Ascending aorta (tissue), 2 donors: Measurements from ENCODE around the gene B3GNT3. TPM values are rescaled to one million over a fixed set of nuclear protein-coding genes. Genes with fewer than 3 reads are reported as not detected.

ENCODE experiments used
- DNase-seq, 2 donors: peaks; one replicate each; pipeline ENCODE4 v3.0.0-alpha.2; 2019; ENCODE audit warnings: low spot score in 2 of 2
- H3K27ac ChIP-seq, 2 donors: fragments of 200-600 bp; sonication (generic); one replicate each; pipeline ENCODE4 v1.5.1; 2016 to 2017; ENCODE audit warnings: mild to moderate bottlenecking in 1 of 2
- H3K27me3 ChIP-seq: fragments of 200-600 bp; sonication (generic); one replicate; pipeline ENCODE4 v1.5.1; 2017
- H3K36me3 ChIP-seq, 2 donors: fragments of 200-600 bp; sonication (generic); one replicate each; pipeline ENCODE4 v1.5.1; 2016
- H3K4me1 ChIP-seq, 2 donors: fragments of 200-600 bp; sonication (generic); one replicate each; pipeline ENCODE4 v1.5.1; 2016 to 2017; ENCODE audit warnings: mild to moderate bottlenecking in 1 of 2
- H3K4me3 ChIP-seq, 2 donors: fragments of 200-600 bp; sonication (generic); one replicate each; pipeline ENCODE4 v1.5.1; 2016 to 2017; ENCODE audit warnings: mild to moderate bottlenecking in 1 of 2
- H3K9me3 ChIP-seq, 2 donors: fragments of 200-600 bp; sonication (generic); one replicate each; pipeline ENCODE4 v1.5.1; 2016
- intact Hi-C: fragments of 100-400 bp; cut with DNase I; formaldehyde crosslinking; loops from one replicate; pipeline ENCODE4 v1.15.1; 2023
- total RNA-seq: library from RNA; depleted of rRNA; stranded (reverse); fragments of >200 nt; gene quantifications from one replicate; pipeline ENCODE4 v1.1.0, GENCODE V29; 2016
- TF ChIP-seq, protein P1 (sequence below), 3 experiments: fragments of 200-600 bp in 2 of 3; fragments of 450-650 bp in 1 of 3; sonication (generic) in 2 of 3; IDR thresholded peaks; one replicate each; pipeline ENCODE4 v1.5.1; 2016 to 2019; ENCODE audit warnings: antibody characterized with exemption in 3 of 3, mild to moderate bottlenecking in 1 of 3, moderate library complexity in 1 of 3

B3GNT3 gene, protein sequence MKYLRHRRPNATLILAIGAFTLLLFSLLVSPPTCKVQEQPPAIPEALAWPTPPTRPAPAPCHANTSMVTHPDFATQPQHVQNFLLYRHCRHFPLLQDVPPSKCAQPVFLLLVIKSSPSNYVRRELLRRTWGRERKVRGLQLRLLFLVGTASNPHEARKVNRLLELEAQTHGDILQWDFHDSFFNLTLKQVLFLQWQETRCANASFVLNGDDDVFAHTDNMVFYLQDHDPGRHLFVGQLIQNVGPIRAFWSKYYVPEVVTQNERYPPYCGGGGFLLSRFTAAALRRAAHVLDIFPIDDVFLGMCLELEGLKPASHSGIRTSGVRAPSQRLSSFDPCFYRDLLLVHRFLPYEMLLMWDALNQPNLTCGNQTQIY
- 0.64 TPM for total RNA-seq

DNA sequence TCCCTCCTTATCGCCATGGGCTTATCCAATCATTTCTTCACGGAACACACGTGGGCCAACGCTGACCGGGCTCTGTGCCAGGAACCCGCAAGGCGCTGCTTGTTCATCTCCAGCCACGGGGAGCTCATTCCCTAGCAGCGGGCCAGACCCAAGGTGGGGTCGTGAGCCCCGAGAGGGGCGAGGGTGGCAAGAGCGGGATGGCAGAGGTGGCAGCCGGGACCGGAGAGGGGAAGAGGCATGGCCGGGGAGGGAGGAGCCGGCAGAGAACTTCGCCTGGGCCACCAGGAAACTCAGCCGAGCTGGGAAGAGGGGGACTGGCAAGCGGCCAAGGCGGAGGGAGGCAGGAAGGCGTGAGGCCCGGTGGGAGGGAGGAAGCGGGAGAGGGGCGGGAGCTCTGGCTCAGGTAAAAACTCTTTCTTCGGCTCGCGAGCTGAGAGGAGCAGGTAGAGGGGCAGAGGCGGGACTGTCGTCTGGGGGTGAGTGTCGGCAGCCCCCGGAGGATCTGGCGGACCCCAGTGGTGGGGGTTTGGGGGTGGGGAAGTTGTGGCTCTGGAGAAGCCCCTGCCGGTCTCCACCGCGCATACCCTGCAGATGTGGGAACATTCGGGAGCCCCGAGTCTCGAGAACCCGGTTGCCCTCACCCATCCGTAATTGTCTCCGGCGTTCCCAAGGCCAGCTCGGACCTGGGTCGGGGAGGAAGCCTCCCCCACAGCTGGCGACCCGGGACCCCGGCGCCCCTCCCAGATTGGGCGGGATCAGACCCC, at the start of gene B3GNT3:
Gene B3GNT3, plus strand, starts transcription at position 408 of the 764 bp plus-strand sequence. CDS start 12,670 bp downstream, outside the sequence.
- no peaks in the 10 kb centered on the region for H3K36me3 ChIP-seq
- no peaks in the 10 kb centered on the region for H3K4me1 ChIP-seq
- no peaks in the 10 kb centered on the region for H3K27me3 ChIP-seq
- H3K4me3 ChIP-seq = no peak within 1 kb of the TSS
- H3K27ac ChIP-seq = no peak within 1 kb of the TSS
- no peaks in the 10 kb centered on the region for H3K9me3 ChIP-seq
- no peak for DNase-seq
- intact Hi-C loops = no loop called here
- TF ChIP-seq, protein P1, sequence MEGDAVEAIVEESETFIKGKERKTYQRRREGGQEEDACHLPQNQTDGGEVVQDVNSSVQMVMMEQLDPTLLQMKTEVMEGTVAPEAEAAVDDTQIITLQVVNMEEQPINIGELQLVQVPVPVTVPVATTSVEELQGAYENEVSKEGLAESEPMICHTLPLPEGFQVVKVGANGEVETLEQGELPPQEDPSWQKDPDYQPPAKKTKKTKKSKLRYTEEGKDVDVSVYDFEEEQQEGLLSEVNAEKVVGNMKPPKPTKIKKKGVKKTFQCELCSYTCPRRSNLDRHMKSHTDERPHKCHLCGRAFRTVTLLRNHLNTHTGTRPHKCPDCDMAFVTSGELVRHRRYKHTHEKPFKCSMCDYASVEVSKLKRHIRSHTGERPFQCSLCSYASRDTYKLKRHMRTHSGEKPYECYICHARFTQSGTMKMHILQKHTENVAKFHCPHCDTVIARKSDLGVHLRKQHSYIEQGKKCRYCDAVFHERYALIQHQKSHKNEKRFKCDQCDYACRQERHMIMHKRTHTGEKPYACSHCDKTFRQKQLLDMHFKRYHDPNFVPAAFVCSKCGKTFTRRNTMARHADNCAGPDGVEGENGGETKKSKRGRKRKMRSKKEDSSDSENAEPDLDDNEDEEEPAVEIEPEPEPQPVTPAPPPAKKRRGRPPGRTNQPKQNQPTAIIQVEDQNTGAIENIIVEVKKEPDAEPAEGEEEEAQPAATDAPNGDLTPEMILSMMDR (IDR thresholded peaks at IDR 0.05) = no peak

DNA sequence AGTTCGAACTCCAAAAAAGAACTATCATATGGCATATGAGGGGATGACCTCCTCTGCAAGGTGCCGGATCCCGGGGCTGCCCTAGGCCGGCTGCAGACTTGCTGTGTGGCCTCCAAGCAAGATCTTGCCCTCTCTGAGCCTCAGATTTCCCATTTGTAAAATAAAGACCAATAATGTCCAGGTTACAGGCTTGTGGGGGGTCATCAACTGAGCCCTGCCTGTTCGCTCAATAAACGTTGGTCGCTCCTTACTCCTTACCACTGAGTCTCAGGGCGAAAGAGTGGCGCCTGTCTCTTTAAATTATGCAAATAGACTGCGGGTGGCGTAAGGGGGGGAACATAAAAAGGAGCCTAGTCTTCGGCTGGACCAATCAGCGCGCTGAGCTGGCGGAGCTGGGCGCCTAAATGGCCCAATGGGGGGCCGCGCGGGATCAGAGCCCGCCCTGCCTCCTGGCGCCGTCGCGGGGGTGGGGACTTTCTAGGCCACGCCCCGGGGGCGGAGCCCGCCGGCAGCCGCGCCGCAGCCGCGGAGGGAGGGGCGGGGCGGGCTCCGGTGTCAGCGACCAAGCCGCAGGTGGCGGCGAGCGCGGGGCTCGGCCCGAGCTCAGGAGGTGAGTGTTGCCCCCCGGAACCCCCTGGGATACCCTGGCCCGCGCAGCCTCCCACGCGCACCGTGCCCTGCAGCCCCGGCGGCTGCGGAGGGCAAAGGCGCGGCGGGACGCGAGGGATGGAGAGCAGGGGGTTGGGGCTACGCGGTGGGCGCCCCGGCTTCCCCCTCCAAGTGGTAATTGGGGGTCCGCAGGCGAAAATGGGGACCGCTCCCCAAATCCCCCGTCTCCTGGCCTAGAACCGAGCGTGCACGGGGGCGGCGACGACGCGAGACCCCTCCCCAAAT, 47.5 kb upstream of the B3GNT3 start:
- TF ChIP-seq, protein P1 (IDR thresholded peaks at IDR 0.05) = no peak
- H3K36me3 ChIP-seq = no peaks in the 10 kb centered on the region
- no peak overlapping the region for H3K27ac ChIP-seq
- intact Hi-C loops = loop anchor here (5.0 kb wide), 1 partner anchor 190 kb away; the partner anchor contains the start of gene COLGALT1
- peak overlapping the region; percentile 44 to 64 for H3K4me3 ChIP-seq
- H3K27me3 ChIP-seq = no peaks in the 10 kb centered on the region
- no peaks in the 10 kb centered on the region for H3K9me3 ChIP-seq
- DNase-seq = peak; percentile 78 to 95
- peaks cover 0 to 5% of the 10 kb centered on the region in 2 donors for H3K4me1 ChIP-seq

DNA sequence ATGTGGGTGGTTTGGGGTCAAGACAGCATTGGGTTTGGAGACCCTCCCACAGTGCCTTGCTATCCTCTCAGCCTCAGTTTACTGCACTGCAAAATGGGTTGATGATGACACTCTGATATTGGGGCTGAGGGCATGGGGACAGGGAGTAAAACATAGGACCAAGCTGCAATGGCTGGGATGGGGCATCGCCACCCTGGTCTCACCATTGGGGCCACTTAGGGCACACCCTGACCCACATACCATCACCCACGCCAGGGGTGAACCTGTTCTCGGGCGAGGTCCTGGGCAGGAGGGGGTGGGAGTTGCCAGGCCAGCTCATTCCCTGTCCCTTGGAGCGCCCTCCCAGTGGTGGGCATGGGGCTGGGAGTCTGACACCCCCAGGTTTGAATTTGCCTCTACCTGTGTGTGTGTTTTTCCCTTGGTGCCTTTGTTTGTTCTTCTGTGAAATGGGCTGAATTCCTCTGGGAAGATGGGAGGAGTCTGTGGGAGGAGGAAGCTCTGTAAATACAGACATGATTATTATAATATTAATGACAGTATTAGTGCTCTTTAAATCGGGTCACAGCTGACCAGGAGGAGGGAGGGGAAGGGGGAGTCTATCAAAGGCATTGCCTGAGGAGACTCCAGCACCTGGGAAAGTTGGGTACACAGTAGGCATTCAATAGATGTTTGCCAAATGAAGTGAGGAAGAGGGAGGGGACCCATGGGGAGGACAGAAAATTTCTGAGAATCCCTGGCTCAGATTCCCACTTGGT, 45.9 kb upstream of the B3GNT3 start:
- H3K4me3 ChIP-seq = no peak overlapping the region
- TF ChIP-seq, protein P1 (IDR thresholded peaks at IDR 0.05) = no peak
- DNase-seq = no peak
- H3K27ac ChIP-seq = no peak overlapping the region
- H3K36me3 ChIP-seq = no peaks in the 10 kb centered on the region
- peaks cover 0 to 5% of the 10 kb centered on the region in 2 donors for H3K4me1 ChIP-seq
- intact Hi-C loops = loop anchor here (5.0 kb wide), 1 partner anchor 192 kb away; the partner anchor contains the start of gene COLGALT1
- H3K9me3 ChIP-seq = no peaks in the 10 kb centered on the region
- H3K27me3 ChIP-seq = no peaks in the 10 kb centered on the region

DNA sequence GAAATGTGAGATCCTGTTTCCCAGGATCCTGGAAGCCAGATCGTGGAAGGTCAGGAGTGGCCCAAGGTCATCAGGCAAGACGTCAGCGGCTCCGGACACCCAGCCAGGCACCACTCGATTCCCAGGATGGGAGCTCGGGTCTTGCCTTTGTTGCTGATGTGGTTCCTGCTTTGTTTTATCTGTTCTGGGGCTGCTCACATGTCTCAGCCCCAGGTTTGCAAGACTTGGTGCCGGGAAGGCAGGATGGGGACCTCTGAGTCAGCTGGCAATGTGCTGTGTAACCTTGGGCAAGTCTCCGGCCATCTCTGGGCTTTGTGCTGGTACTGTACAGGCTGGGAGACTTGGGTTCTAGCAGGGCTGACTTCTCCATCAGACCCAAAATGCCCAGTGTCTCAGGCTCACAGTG, 45.0 kb upstream of the B3GNT3 start:
- Histone ChIP-seq H3K9me3 (no peaks in the 10 kb centered on the region), H3K4me1 (peaks cover 0 to 5% of the 10 kb centered on the region in 2 donors), H3K36me3 (no peaks in the 10 kb centered on the region), H3K27ac (no peak overlapping the region), H3K4me3 (no peak overlapping the region), H3K27me3 (no peaks in the 10 kb centered on the region)
- TF ChIP-seq, protein P1 (IDR thresholded peaks at IDR 0.05) = no peak
- intact Hi-C loops = loop anchor here (5.0 kb wide), 1 partner anchor 193 kb away; the partner anchor contains the start of gene COLGALT1
- DNase-seq = no peak
